HCT116 (cell line): ENCODE data around the gene COBL. TPM values are rescaled to one million over a fixed set of nuclear protein-coding genes. Genes with fewer than 3 reads are reported as not detected.

Experiments
- ATAC-seq: fragments of 200-7000 bp; cut with Tn5 transposase; 2 replicates; pipeline ENCODE4 v1.9.1; 2020; ENCODE audit warnings: mild to moderate bottlenecking, moderate library complexity
- BruUV-seq: library from RNA; stranded (reverse); fragments of 400-500 nt; replicated peaks from 2 replicates; lab custom pipeline; 2021; lab: Mats Ljungman, UMichigan
- CTCF ChIA-PET: fragments of 300-600 bp; sonication (Branson Sonifier 250); formaldehyde crosslinking; loops from one replicate; lab custom pipeline; 2021; ENCODE audit warnings: antibody characterized with exemption; lab: Charles Lee
- POLR2A ChIA-PET: fragments of 300-600, 350-600 bp; sonication (Branson Sonifier 250); formaldehyde crosslinking; loops from one replicate; lab custom pipeline; 2021; ENCODE audit warnings: antibody characterized with exemption; lab: Charles Lee
- RAD21 ChIA-PET, 2 experiments: fragments of 300-600 bp; sonication (Branson Sonifier 250); formaldehyde crosslinking; loops; one replicate each; lab custom pipeline; 2023; ENCODE audit warnings: low total read pairs in 2 of 2; ENCODE audit not compliant: uncharacterized antibody in 2 of 2, unreplicated experiment in 2 of 2, low non-redundant PET in 1 of 2; lab: Charles Lee
- DNase-seq: peaks from one replicate; pipeline ENCODE4 v3.0.0-alpha.2; 2010; ENCODE audit warnings: low read depth, low spot score
- H2AFZ ChIP-seq: fragments of 200-600 bp; shearing (Covaris generic), sonication (generic); 2 replicates; pipeline ENCODE4 v1.6.1; 2017; ENCODE audit warnings: low read depth, mixed run types, mixed read lengths, antibody characterized with exemption, low read length; ENCODE audit not compliant: poor library complexity, severe bottlenecking
- H3K27ac ChIP-seq: 2 replicates; pipeline ENCODE4 v1.5.1; 2012; ENCODE audit warnings: low read depth, low read length
- H3K27me3 ChIP-seq: fragments of 200-600 bp; sonication (generic); 2 replicates; pipeline ENCODE4 v1.6.1; 2016; ENCODE audit warnings: mixed run types, low read length, mixed read lengths; ENCODE audit not compliant: insufficient read depth
- H3K36me3 ChIP-seq, 2 experiments: fragments of 200-500 bp in 1 of 2; fragments of 200-600 bp in 1 of 2; sonication (Bioruptor generic) in 1 of 2; sonication (generic) in 1 of 2; 2 replicates each; pipeline versions ENCODE4 v1.5.1 to v1.6.1; 2014 to 2016; ENCODE audit warnings: low read length in 2 of 2, inconsistent platforms in 1 of 2, mixed read lengths in 1 of 2, mixed run types in 1 of 2; ENCODE audit not compliant: insufficient read depth in 2 of 2, control insufficient read depth in 1 of 2
- H3K4me1 ChIP-seq, 2 experiments: fragments of 200-600 bp in 1 of 2; sonication (generic) in 1 of 2; 2 replicates each; pipeline versions ENCODE4 v1.5.1 to v1.6.1; 2012 to 2017; ENCODE audit warnings: low read length in 2 of 2, inconsistent platforms in 1 of 2, mild to moderate bottlenecking in 1 of 2, mixed read lengths in 1 of 2, mixed run types in 1 of 2, moderate library complexity in 1 of 2; ENCODE audit not compliant: insufficient read depth in 2 of 2, control insufficient read depth in 1 of 2
- H3K4me2 ChIP-seq: fragments of 200-600 bp; sonication (generic); 2 replicates; pipeline ENCODE4 v1.6.1; 2017; ENCODE audit warnings: mixed run types, low read length, mixed read lengths
- H3K4me3 ChIP-seq, 2 experiments: fragments of 200-600 bp in 1 of 2; sonication (generic) in 1 of 2; replicated peaks in 1 of 2; 2 replicates each; pipeline ENCODE4 v1.5.1; 2011 to 2016; ENCODE audit warnings: low read length in 2 of 2, control low read depth in 1 of 2, low read depth in 1 of 2, mild to moderate bottlenecking in 1 of 2, mixed read lengths in 1 of 2, mixed run types in 1 of 2
- H3K79me2 ChIP-seq: fragments of 200-600 bp; sonication (generic); 2 replicates; pipeline ENCODE4 v1.6.1; 2017; ENCODE audit warnings: mild to moderate bottlenecking, mixed run types, low read length, moderate library complexity, mixed read lengths; ENCODE audit not compliant: insufficient read depth
- H3K9ac ChIP-seq: fragments of 200-600 bp; sonication (generic); 2 replicates; pipeline ENCODE4 v1.6.1; 2016; ENCODE audit warnings: low read length, mixed read lengths
- H3K9me2 ChIP-seq: fragments of 200-600 bp; sonication (generic), shearing (Covaris generic); 2 replicates; pipeline ENCODE4 v1.6.1; 2017; ENCODE audit warnings: mixed run types, mild to moderate bottlenecking, moderate library complexity; ENCODE audit not compliant: insufficient read depth
- H3K9me3 ChIP-seq, 2 experiments: fragments of 200-500 bp in 1 of 2; fragments of 200-600 bp in 1 of 2; sonication (Bioruptor generic) in 1 of 2; sonication (generic) in 1 of 2; 2 replicates each; pipeline ENCODE4 v1.6.1; 2014 to 2017; ENCODE audit warnings: low read length in 2 of 2, mixed read lengths in 2 of 2, inconsistent platforms in 1 of 2, low read depth in 1 of 2, mild to moderate bottlenecking in 1 of 2, mixed run types in 1 of 2, moderate library complexity in 1 of 2; ENCODE audit not compliant: control insufficient read depth in 1 of 2, insufficient read depth in 1 of 2
- H4K20me1 ChIP-seq: fragments of 200-600 bp; sonication (generic), shearing (Covaris generic); 2 replicates; pipeline ENCODE4 v1.6.1; 2017; ENCODE audit warnings: mixed run types, mild to moderate bottlenecking, moderate library complexity; ENCODE audit not compliant: insufficient read depth
- CBX3 ChIP-seq: IDR thresholded peaks from 2 replicates; pipeline ENCODE4 v1.6.1; 2012; ENCODE audit warnings: low read depth
- CEBPB ChIP-seq: IDR thresholded peaks from 2 replicates; pipeline ENCODE4 v1.6.1; 2012; ENCODE audit warnings: low read depth
- EZH2 ChIP-seq: fragments of 200-600 bp; sonication (generic); IDR thresholded peaks from 2 replicates; pipeline ENCODE4 v1.6.1; 2017; ENCODE audit warnings: antibody characterized with exemption, mixed run types
- EZH2phosphoT487 ChIP-seq: fragments of 200-600 bp; IDR thresholded peaks from 2 replicates; pipeline ENCODE4 v1.6.1; 2018; ENCODE audit warnings: antibody characterized with exemption, borderline replicate concordance
- FOSL1 ChIP-seq: IDR thresholded peaks from 2 replicates; pipeline ENCODE4 v1.6.1; 2012; ENCODE audit warnings: low read depth
- RAD21 ChIP-seq: IDR thresholded peaks from 2 replicates; pipeline ENCODE4 v1.6.1; 2012; ENCODE audit warnings: low read depth, mild to moderate bottlenecking
- SIN3A ChIP-seq: IDR thresholded peaks from 2 replicates; pipeline ENCODE4 v1.6.1; 2012; ENCODE audit warnings: low read depth
- TCF7L2 ChIP-seq: IDR thresholded peaks from 2 replicates; pipeline ENCODE4 v1.7.0; 2011; ENCODE audit warnings: borderline replicate concordance, inconsistent platforms; ENCODE audit not compliant: insufficient read depth, insufficient read length; ENCODE audit errors: extremely low read depth
- ZNF274 ChIP-seq: fragments of 200-500 bp; sonication (Bioruptor generic); IDR thresholded peaks from 2 replicates; pipeline ENCODE4 v1.6.1; 2014; ENCODE audit warnings: mild to moderate bottlenecking, low read depth, low read length, inconsistent platforms
- intact Hi-C: fragments of 100-400 bp; cut with micrococcal nuclease; formaldehyde crosslinking; loops from 2 replicates; pipeline ENCODE4 v1.10.0; 2022
- total RNA-seq: library from RNA; stranded (reverse); gene quantifications from one replicate; pipeline ENCODE4 v1.2.1, GENCODE V29; 2021; ENCODE audit not compliant: unreplicated experiment
- TF ChIP-seq, protein P1 (sequence below): IDR thresholded peaks from 2 replicates; pipeline ENCODE4 v1.6.1; 2012
- TF ChIP-seq, protein P2 (sequence below): IDR thresholded peaks from 2 replicates; pipeline ENCODE4 v1.6.1; 2011; ENCODE audit warnings: mild to moderate bottlenecking, low read length, moderate library complexity; ENCODE audit not compliant: insufficient replicate concordance; ENCODE audit errors: extremely low read depth

COBL gene
- total RNA-seq, 1 experiment from 2014 or later, result 19.3 TPM

DNA sequence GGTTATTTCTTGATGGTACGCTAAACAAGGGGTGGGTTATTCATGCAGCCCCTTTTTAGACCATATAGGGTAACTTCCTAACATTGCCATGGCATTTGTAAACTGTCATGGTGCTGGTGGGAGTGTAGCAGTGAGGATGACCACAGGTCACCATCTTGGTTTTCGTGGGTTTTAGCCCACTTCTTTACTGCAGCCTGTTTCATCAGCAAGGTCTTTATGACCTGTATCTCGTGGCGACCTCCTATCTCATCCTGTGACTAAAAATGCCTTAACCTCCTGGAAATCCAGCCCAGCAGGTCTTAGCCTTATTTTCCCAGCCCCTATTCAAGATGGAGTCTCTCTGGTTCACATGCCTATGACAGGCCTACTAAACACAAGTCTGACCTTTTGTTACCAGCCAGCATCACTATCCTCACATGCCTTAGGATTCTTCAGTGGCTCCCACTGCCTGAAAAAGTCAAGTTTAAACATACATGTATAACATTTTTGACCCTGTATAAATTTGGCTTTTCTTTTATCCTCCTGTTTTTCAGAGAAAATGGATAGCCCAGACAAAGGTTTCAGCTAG, 13.2 kb upstream of the COBL start:
- H3K79me2 ChIP-seq, result no peaks in the 10 kb centered on the region
- no peak for TF ChIP-seq EZH2phosphoT487
- TF ChIP-seq, protein P1, sequence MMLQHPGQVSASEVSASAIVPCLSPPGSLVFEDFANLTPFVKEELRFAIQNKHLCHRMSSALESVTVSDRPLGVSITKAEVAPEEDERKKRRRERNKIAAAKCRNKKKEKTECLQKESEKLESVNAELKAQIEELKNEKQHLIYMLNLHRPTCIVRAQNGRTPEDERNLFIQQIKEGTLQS, result no peak
- no peak for TF ChIP-seq SIN3A
- no peak for TF ChIP-seq CEBPB
- TF ChIP-seq FOSL1, result no peak
- no peak for TF ChIP-seq TCF7L2
- no peak for TF ChIP-seq EZH2
- no peak for TF ChIP-seq RAD21
- TF ChIP-seq ZNF274, result no peak
- TF ChIP-seq, protein P2, sequence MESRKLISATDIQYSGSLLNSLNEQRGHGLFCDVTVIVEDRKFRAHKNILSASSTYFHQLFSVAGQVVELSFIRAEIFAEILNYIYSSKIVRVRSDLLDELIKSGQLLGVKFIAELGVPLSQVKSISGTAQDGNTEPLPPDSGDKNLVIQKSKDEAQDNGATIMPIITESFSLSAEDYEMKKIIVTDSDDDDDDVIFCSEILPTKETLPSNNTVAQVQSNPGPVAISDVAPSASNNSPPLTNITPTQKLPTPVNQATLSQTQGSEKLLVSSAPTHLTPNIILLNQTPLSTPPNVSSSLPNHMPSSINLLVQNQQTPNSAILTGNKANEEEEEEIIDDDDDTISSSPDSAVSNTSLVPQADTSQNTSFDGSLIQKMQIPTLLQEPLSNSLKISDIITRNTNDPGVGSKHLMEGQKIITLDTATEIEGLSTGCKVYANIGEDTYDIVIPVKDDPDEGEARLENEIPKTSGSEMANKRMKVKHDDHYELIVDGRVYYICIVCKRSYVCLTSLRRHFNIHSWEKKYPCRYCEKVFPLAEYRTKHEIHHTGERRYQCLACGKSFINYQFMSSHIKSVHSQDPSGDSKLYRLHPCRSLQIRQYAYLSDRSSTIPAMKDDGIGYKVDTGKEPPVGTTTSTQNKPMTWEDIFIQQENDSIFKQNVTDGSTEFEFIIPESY, result no peak
- TF ChIP-seq CBX3, result no peak
- no peaks in the 10 kb centered on the region for H4K20me1 ChIP-seq
- no peak overlapping the region for H3K9ac ChIP-seq
- POLR2A ChIA-PET, result no interaction called here
- BruUV-seq, result no TSS peak
- DNase-seq, result no peak
- intact Hi-C loops, result no loop called here
- no peak overlapping the region for H3K4me2 ChIP-seq
- H3K4me3 ChIP-seq, result no peak overlapping the region
- no peaks in the 10 kb centered on the region for H3K9me2 ChIP-seq
- H2AFZ ChIP-seq, result no peak overlapping the region
- no peaks in the 10 kb centered on the region for H3K27me3 ChIP-seq
- no peak for ATAC-seq
- RAD21 ChIA-PET, result no interaction called here
- no peaks in the 10 kb centered on the region for H3K9me3 ChIP-seq
- no peak overlapping the region for H3K27ac ChIP-seq
- CTCF ChIA-PET, result no interaction called here
- no peaks in the 10 kb centered on the region for H3K36me3 ChIP-seq
- H3K4me1 ChIP-seq, result peaks cover 0 to 5% of the 10 kb centered on the region in 2 experiments; a peak in 3 of 4 replicates
